ENCODE results near the gene SOBP. TPM values are rescaled to one million over a fixed set of nuclear protein-coding genes. Genes with fewer than 3 reads are reported as not detected.

Gene SOBP
- total RNA-seq, 6 donors from 2014 or later = 4.4 to 25.1 (median 12.4) TPM

- ATAC-seq (ENCODE audit: low FRiP score in 2 of 2) = peak in 1 of 2 donors; percentile 38
- H3K27ac ChIP-seq = peak overlapping the region; percentile 90 to 98 (median 93)
- no peaks in the 10 kb centered on the region for H3K9me3 ChIP-seq
- no peaks in the 10 kb centered on the region for H3K36me3 ChIP-seq
- TF ChIP-seq POLR2A (IDR thresholded peaks at IDR 0.05) (no peak), POLR2AphosphoS5 (IDR thresholded peaks at IDR 0.05) (no peak), CTCF (IDR thresholded peaks at IDR 0.05) (no peak), EP300 (IDR thresholded peaks at IDR 0.05) (no peak)
- DNase-seq = peak; percentile 40 to 74
- peaks cover 3 to 29% (median 15%) of the 10 kb centered on the region in 4 donors for H3K4me1 ChIP-seq
- whole genome bisulfite sequencing, 2 donors = 1% methylated on average over 27 to 29 of the region's 29 CpGs
- H3K4me3 ChIP-seq = peak overlapping the region; percentile 79 to 88 (median 82)
- H3K27me3 ChIP-seq = no peaks in the 10 kb centered on the region
Measured at GRCh38 chr6:107458672-107459282, 31.1 kb upstream of the SOBP start.

DNA sequence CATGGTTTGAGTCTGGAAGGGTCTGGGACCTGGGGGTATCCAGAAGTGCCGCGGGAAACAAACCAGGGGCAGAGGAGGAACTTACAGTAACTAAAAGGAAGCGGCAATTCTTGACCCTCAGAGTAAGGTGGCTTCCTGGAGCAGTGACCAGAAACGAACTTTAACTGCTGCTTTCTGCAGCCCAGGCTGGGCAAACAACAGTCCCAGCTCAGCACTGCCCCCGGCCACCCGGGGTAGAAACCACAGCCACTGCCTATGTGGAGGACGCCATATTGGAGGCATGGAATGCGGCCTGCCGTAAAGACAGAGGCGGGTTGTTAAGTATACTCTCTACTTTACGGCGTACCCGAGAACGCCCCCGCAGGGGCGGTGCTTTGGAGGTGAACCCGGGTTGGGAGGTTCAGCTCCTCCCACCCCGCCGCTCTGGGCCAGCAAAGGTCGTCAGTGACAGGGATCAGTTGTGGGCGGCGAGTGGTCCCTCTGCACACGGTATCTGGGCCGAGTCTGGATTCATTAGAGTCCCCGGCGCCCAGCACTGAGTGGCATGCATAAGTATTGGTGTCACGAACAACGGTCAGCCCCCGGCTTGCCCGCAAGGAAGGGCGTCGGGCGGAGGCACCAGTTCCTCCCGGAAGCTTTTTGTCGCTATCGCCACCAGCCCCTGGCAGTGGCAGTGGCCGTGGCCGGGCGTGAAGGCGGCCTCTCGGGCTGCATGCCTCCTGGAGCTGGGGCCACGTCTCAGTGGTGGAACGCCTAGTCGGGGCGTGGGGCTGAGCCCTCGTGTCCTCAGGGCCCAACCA lies 30.4 kb upstream of the SOBP start, which contains the start of gene PDSS2:
Gene PDSS2, minus strand, starts transcription at position 282 of the 800 bp plus-strand sequence. Its CDS starts 279 bp downstream, at position 3.
- peak within 1 kb of the TSS; percentile 79 to 88 (median 82) for H3K4me3 ChIP-seq
- peak; percentile 99 to 100 for ATAC-seq (ENCODE audit: low FRiP score in 2 of 2)
- H3K27me3 ChIP-seq = no peaks in the 10 kb centered on the region
- no peaks in the 10 kb centered on the region for H3K36me3 ChIP-seq
- H3K9me3 ChIP-seq = no peaks in the 10 kb centered on the region
- WGBS, 2 donors = 0 to 1% methylated on average over 16 to 29 of the region's 46 CpGs
- DNase-seq = peak; percentile 94 to 99
- TF ChIP-seq POLR2A (IDR thresholded peaks at IDR 0.05) = peak; percentile 6 to 96 (median 79)
- peak in 1 of 4 donors; percentile 3 for TF ChIP-seq EP300 (IDR thresholded peaks at IDR 0.05)
- peak in 5 of 6 experiments; percentile 10 to 53 (median 23) for TF ChIP-seq CTCF (IDR thresholded peaks at IDR 0.05)
- TF ChIP-seq POLR2AphosphoS5 (IDR thresholded peaks at IDR 0.05) = peak; percentile 70 to 91
- H3K27ac ChIP-seq = peak within 1 kb of the TSS; percentile 90 to 98 (median 93)
- H3K4me1 ChIP-seq = peaks cover 3 to 29% (median 15%) of the 10 kb centered on the region in 4 donors

DNA sequence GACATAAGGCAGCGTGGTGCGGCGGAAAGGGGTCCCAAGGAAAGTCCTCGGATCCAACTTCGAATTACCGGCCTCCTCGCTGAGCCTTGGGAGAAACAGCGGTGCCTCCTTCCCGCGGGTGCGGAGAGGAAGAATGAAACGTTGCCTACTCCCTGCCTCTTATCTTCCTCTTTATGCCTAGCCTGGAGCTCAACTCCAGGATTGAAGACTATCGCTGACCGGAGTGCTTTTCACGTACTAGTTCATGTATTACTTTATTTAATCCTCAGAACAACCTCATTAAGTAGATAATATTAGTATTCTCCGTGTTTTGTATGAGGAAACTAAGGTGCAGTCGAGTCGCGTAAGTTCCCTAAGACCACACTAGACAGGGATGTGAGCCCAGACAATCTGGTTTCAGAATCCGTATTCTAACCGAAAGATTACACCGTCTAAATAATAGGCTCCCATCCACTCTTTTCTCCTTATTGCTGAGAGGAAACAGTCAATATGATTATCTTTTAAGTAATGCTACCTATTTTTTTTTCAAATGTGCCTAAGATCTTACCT lies 29.8 kb upstream of the SOBP start:
- ATAC-seq (ENCODE audit: low FRiP score in 2 of 2) (peak in 1 of 2 donors; percentile 27), DNase-seq (no peak)
- H3K9me3 ChIP-seq = no peaks in the 10 kb centered on the region
- H3K27me3 ChIP-seq = no peaks in the 10 kb centered on the region
- H3K27ac ChIP-seq = peak overlapping the region; percentile 90 to 98 (median 93)
- peaks cover 3 to 29% (median 15%) of the 10 kb centered on the region in 4 donors for H3K4me1 ChIP-seq
- H3K4me3 ChIP-seq = peak overlapping the region; percentile 19 to 88 (median 80)
- TF ChIP-seq EP300 (IDR thresholded peaks at IDR 0.05) (no peak), POLR2A (IDR thresholded peaks at IDR 0.05) (no peak)
- no peaks in the 10 kb centered on the region for H3K36me3 ChIP-seq
- WGBS, 2 donors = 29 to 39% methylated on average over 19 to 22 of the region's 22 CpGs

DNA sequence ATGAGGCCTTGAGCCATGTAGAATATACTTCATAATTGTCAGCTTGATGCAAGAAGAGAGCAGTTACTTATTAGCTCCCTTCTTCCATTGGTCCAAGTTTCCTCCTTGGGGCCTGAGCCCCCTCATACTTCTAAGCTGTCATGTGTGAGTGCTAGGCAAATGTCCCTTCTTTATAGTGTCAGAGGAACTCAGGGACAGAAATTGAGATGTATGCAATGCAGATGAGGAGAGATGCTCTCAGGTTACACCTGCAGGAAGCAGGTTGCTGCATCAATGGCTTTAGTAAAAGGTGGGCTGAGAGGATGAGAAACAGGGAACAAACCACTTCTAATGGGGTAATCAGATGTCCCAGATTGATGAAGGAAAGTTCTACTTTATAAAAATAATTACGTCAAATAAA lies 23.9 kb upstream of the SOBP start:
- H3K27me3 ChIP-seq = no peaks in the 10 kb centered on the region
- no peaks in the 10 kb centered on the region for H3K4me1 ChIP-seq
- H3K9me3 ChIP-seq = no peaks in the 10 kb centered on the region
- ATAC-seq (ENCODE audit: low FRiP score in 2 of 2) (no peak), DNase-seq (no peak)
- WGBS, 2 donors = 85 to 92% methylated on average over 1 of the region's 1 CpG
- no peaks in the 10 kb centered on the region for H3K36me3 ChIP-seq
- no peak overlapping the region for H3K27ac ChIP-seq
- H3K4me3 ChIP-seq = no peak overlapping the region
- no peak for TF ChIP-seq EP300 (IDR thresholded peaks at IDR 0.05)
- no peak for TF ChIP-seq POLR2AphosphoS5 (IDR thresholded peaks at IDR 0.05)
- no peak for TF ChIP-seq CTCF (IDR thresholded peaks at IDR 0.05)
- TF ChIP-seq POLR2A (IDR thresholded peaks at IDR 0.05) = no peak

DNA sequence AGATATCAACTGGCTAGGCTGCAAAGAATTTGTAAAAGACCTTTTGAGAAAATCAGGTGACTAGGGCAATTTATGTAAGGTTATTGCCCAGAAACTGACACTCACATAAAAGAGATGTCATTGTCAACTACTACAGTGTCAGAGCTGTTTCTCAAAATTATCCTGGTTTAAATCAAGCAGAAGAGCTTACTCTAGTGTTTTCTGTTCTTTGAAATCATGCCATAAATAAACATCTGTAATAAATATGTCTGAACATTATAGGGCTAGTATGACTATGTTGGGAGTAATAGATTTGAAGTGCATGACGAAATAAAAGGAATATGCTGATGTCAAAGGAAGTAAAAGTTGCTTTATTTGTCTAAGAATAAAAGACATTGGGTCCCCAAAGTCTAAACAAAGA lies 19.6 kb upstream of the SOBP start:
- Histone ChIP-seq H3K4me3 (no peak overlapping the region), H3K4me1 (no peaks in the 10 kb centered on the region), H3K9me3 (no peaks in the 10 kb centered on the region), H3K36me3 (no peaks in the 10 kb centered on the region), H3K27me3 (no peaks in the 10 kb centered on the region), H3K27ac (no peak overlapping the region)
- TF ChIP-seq CTCF (IDR thresholded peaks at IDR 0.05) (no peak), EP300 (IDR thresholded peaks at IDR 0.05) (no peak), POLR2AphosphoS5 (IDR thresholded peaks at IDR 0.05) (no peak), POLR2A (IDR thresholded peaks at IDR 0.05) (no peak)
- 70 to 77% methylated on average over 1 of the region's 1 CpG for WGBS, 2 donors
- no peak for ATAC-seq (ENCODE audit: low FRiP score in 2 of 2)
- DNase-seq = no peak

Measured in upper lobe of left lung (tissue), 6 donors.